HEK293 (cell line): ENCODE data around the gene STAB2.

Experiments used
- CTCF ChIA-PET: fragments of 350-600 bp; formaldehyde crosslinking; extraction: SDS; loops from one replicate; lab custom pipeline; 2021; ENCODE audit warnings: antibody characterized with exemption; lab: Yijun Ruan, JAX
- POLR2A ChIA-PET: fragments of 300-600 bp; formaldehyde crosslinking; extraction: SDS; loops from one replicate; lab custom pipeline; 2020; ENCODE audit warnings: antibody characterized with exemption, inconsistent platforms; lab: Yijun Ruan, JAX
- H3K27ac ChIP-seq: fragments of 200-500 bp; sonication (Bioruptor generic); 2 replicates; pipeline ENCODE4 v1.5.1; 2014; ENCODE audit warnings: low read depth, low read length, control low read depth, inconsistent platforms; ENCODE audit errors: extremely low read depth
- H3K36me3 ChIP-seq, 2 experiments: fragments of 200-500 bp in 1 of 2; sonication (Bioruptor generic) in 1 of 2; 1 replicate in 1 of 2; 2 replicates in 1 of 2; pipeline ENCODE4 v1.5.1; 2014 to 2017; ENCODE audit warnings: inconsistent platforms in 2 of 2, low read length in 2 of 2; ENCODE audit not compliant: control insufficient read depth in 2 of 2, insufficient read depth in 1 of 2
- H3K4me1 ChIP-seq: fragments of 200-500 bp; sonication (Bioruptor generic); 2 replicates; pipeline ENCODE4 v1.5.1; 2014; ENCODE audit warnings: mild to moderate bottlenecking, low read length, inconsistent platforms; ENCODE audit not compliant: control insufficient read depth, insufficient read depth
- H3K4me3 ChIP-seq: 2 replicates; pipeline ENCODE4 v1.5.1; 2011; ENCODE audit warnings: low read depth, mild to moderate bottlenecking, control low read depth, low read length, moderate library complexity
- H3K9me3 ChIP-seq: fragments of 200-500 bp; sonication (Bioruptor generic); 2 replicates; pipeline ENCODE4 v1.5.1; 2014; ENCODE audit warnings: low read depth, low read length, inconsistent platforms; ENCODE audit not compliant: control insufficient read depth, insufficient read depth
- ATF2 ChIP-seq: fragments of 450-650 bp; formaldehyde crosslinking; IDR thresholded peaks from 2 replicates; pipeline ENCODE4 v1.5.1; 2016; ENCODE audit warnings: missing biosample characterization, missing genetic modification characterization, low read depth
- EGR2 ChIP-seq: fragments of 450-650 bp; formaldehyde crosslinking; IDR thresholded peaks from 2 replicates; pipeline ENCODE4 v1.5.1; 2016; ENCODE audit warnings: low read depth, missing biosample characterization, missing genetic modification characterization
- MYNN ChIP-seq: fragments of 450-650 bp; formaldehyde crosslinking; IDR thresholded peaks from 2 replicates; pipeline ENCODE4 v1.5.1; 2016; ENCODE audit warnings: missing biosample characterization, missing genetic modification characterization, borderline replicate concordance
- PRDM10 ChIP-seq: fragments of 450-650 bp; formaldehyde crosslinking; IDR thresholded peaks from 2 replicates; pipeline ENCODE4 v1.5.1; 2016; ENCODE audit warnings: missing biosample characterization, missing genetic modification characterization
- SCRT2 ChIP-seq: fragments of 450-650 bp; formaldehyde crosslinking; IDR thresholded peaks from 2 replicates; pipeline ENCODE4 v1.5.1; 2016; ENCODE audit warnings: missing biosample characterization, missing genetic modification characterization
- SETDB1 ChIP-seq: IDR thresholded peaks from one replicate; pipeline ENCODE4 v1.6.1; 2017; ENCODE audit warnings: mild to moderate bottlenecking, low read length, moderate library complexity, mixed read lengths; ENCODE audit not compliant: insufficient read length
- TRIM28 ChIP-seq: IDR thresholded peaks from 2 replicates; pipeline ENCODE4 v1.6.1; 2011; ENCODE audit warnings: low read length, control low read depth, borderline replicate concordance
- YY2 ChIP-seq: fragments of 450-650 bp; formaldehyde crosslinking; IDR thresholded peaks from 2 replicates; pipeline ENCODE4 v1.5.1; 2016; ENCODE audit warnings: missing biosample characterization, missing genetic modification characterization
- ZBTB10 ChIP-seq: fragments of 450-650 bp; formaldehyde crosslinking; IDR thresholded peaks from 2 replicates; pipeline ENCODE4 v1.5.1; 2016; ENCODE audit warnings: missing biosample characterization, missing genetic modification characterization
- ZFHX2 ChIP-seq: fragments of 450-650 bp; formaldehyde crosslinking; conservative IDR thresholded peaks from 2 replicates; pipeline ENCODE4 v1.5.1; 2016; ENCODE audit warnings: missing biosample characterization, missing genetic modification characterization
- ZNF324 ChIP-seq: fragments of 450-650 bp; formaldehyde crosslinking; IDR thresholded peaks from 2 replicates; pipeline ENCODE4 v1.5.1; 2016; ENCODE audit warnings: missing biosample characterization, missing genetic modification characterization
- ZNF510 ChIP-seq: fragments of 450-650 bp; formaldehyde crosslinking; IDR thresholded peaks from 2 replicates; pipeline ENCODE4 v1.5.1; 2018; ENCODE audit warnings: mild to moderate bottlenecking, missing genetic modification characterization, missing biosample characterization; ENCODE audit not compliant: insufficient replicate concordance
- ZNF529 ChIP-seq: fragments of 450-650 bp; formaldehyde crosslinking; IDR thresholded peaks from 2 replicates; pipeline ENCODE4 v1.5.1; 2017; ENCODE audit warnings: missing genetic modification characterization, missing biosample characterization; ENCODE audit not compliant: insufficient replicate concordance
- ZNF548 ChIP-seq: fragments of 450-650 bp; formaldehyde crosslinking; IDR thresholded peaks from 2 replicates; pipeline ENCODE4 v1.5.1; 2016; ENCODE audit warnings: missing biosample characterization, missing genetic modification characterization
- ZNF549 ChIP-seq: fragments of 450-650 bp; IDR thresholded peaks from 2 replicates; pipeline ENCODE4 v1.5.1; 2018; ENCODE audit warnings: missing biosample characterization, missing genetic modification characterization, mild to moderate bottlenecking, inconsistent platforms, moderate library complexity

Gene STAB2

GRCh38 chr12:103734863-103735262, 147.8 kb downstream of the STAB2 start (continued):
- TF ChIP-seq ATF2 (tag by site-specific recombination) (peak; percentile 85), TRIM28 (no peak), SETDB1 (no peak), ZNF324 (tag by site-specific recombination) (0 out of 2 replicates have a peak, but pooled peaks have one; percentile 38), MYNN (tag by site-specific recombination) (peak; percentile 45; the same call in 1 of the 2 replicates), YY2 (no peak), ZNF548 (no peak)

- CTCF ChIA-PET, result no interaction called here
Observed at GRCh38 chr12:103735291-103735690, 148.2 kb downstream of the STAB2 start.

GRCh38 chr12:103736572-103736971, 149.5 kb downstream of the STAB2 start:
- no peaks in the 10 kb centered on the region for H3K36me3 ChIP-seq
- H3K4me1 ChIP-seq, result no peaks in the 10 kb centered on the region
- H3K27ac ChIP-seq, result no peak overlapping the region
- POLR2A ChIA-PET, result no interaction called here
- H3K4me3 ChIP-seq, result no peak overlapping the region
- no peaks in the 10 kb centered on the region for H3K9me3 ChIP-seq
- no peak for TF ChIP-seq SETDB1
- no peak for TF ChIP-seq ZNF549 (tag by site-specific recombination)
- no peak for TF ChIP-seq ZBTB10 (tag by site-specific recombination)
- no peak for TF ChIP-seq ZNF510 (tag by site-specific recombination)
- CTCF ChIA-PET, result no interaction called here

More at GRCh38 chr12:103735291-103735690, 148.2 kb downstream of the STAB2 start:
- POLR2A ChIA-PET, result no interaction called here
- no peaks in the 10 kb centered on the region for H3K36me3 ChIP-seq
- no peak overlapping the region for H3K27ac ChIP-seq
- H3K4me3 ChIP-seq, result no peak overlapping the region
- H3K4me1 ChIP-seq, result no peaks in the 10 kb centered on the region
- TF ChIP-seq ZNF529 (tag by site-specific recombination) (no peak), PRDM10 (no peak)
- H3K9me3 ChIP-seq, result no peaks in the 10 kb centered on the region; the same call in 1 of the 2 replicates

- TF ChIP-seq ZFHX2 (tag by site-specific recombination) (0 out of 2 replicates have a peak, but pooled peaks have one; percentile 33), ZNF529 (tag by site-specific recombination) (no peak), EGR2 (tag by site-specific recombination) (peak; percentile 41; the same call in 1 of the 2 replicates), SCRT2 (tag by site-specific recombination) (peak; percentile 88)
- TF ChIP-seq, all 188 proteins: peak for 3
- Histone ChIP-seq H3K4me3 (no peak overlapping the region), H3K4me1 (no peaks in the 10 kb centered on the region), H3K9me3 (no peaks in the 10 kb centered on the region), H3K27ac (no peak overlapping the region), H3K36me3 (no peaks in the 10 kb centered on the region)
- POLR2A ChIA-PET, result no interaction called here
- CTCF ChIA-PET, result no interaction called here
Observed at GRCh38 chr12:103737881-103738280, 150.8 kb downstream of the STAB2 start.
